Ovary (tissue), 3 donors: Measurements from ENCODE around the gene ITPR2.

Experiments used
- CTCF ChIP-seq, 3 donors: fragments of 450-650 bp in 2 of 3; fragments of 200-600 bp in 1 of 3; IDR thresholded peaks; one replicate each; pipeline versions ENCODE4 v1.5.1 to v1.8.0; 2016 to 2022; ENCODE audit warnings: antibody characterized with exemption in 3 of 3, mild to moderate bottlenecking in 1 of 3
- EP300 ChIP-seq: sonication (generic); formaldehyde crosslinking; IDR thresholded peaks from one replicate; pipeline ENCODE4 v1.6.1; 2017; ENCODE audit warnings: antibody characterized with exemption
- POLR2A ChIP-seq: fragments of 450-650 bp; IDR thresholded peaks from one replicate; pipeline ENCODE4 v1.6.1; 2017; ENCODE audit warnings: antibody characterized with exemption, mild to moderate bottlenecking, moderate library complexity
- donor health status: DM: no; HTN: no; CAD: no.

DNA sequence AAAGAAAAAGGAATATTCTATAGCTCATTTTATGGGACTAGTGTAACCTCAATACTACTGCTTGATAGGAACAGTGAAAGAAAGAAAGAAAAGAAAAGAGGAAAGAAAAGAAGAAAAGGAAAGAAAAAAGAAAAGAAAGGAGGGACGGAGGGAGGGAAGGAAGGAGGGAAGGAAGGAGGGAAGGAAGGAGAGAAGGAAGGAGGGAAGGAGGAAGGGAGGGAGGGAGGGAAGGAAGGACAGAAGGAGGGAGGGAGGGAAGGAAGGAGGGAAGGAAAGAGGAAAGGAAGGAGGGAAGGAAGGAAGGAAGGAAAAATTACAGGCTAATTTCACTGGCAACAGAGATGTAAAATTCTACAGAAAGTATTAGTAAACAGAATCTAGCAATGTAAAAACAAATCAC is 215.5 kb downstream of the ITPR2 start:
- no peak for TF ChIP-seq CTCF (IDR thresholded peaks at IDR 0.05)
- no peak for TF ChIP-seq POLR2A
- no peak for TF ChIP-seq EP300
